Islet precursor cell (in vitro differentiated cells): Measurements from ENCODE around the gene DPYD.
"Not testable (repeated sequence)": the region's sequence is repeated elsewhere in the genome, so short reads cannot be mapped to it uniquely, and the experiment has no call there.

Experiments
- DNase-seq: peaks from one replicate; pipeline ENCODE4 v3.0.0-alpha.2; 2018

DPYD gene

DNA sequence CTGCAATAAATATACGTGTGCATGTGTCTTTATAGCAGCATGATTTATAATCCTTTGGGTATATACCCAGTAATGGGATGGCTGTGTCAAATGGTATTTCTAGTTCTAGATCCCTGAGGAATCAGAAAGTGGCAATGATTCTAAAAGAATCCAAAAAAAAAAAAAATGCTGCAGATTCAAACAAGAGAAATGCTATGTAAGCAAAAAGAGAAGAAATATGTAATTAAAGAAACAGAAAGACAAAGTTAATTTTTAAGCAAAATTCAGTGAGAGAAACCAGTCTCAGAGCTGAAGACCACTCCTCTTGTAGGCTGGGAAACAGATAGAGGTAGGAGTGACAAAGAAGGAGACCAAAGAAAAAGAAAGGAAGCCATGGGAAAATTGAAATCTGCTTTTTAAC is 571.0 kb downstream of the DPYD start:
- not testable (repeated sequence) for DNase-seq

DNA sequence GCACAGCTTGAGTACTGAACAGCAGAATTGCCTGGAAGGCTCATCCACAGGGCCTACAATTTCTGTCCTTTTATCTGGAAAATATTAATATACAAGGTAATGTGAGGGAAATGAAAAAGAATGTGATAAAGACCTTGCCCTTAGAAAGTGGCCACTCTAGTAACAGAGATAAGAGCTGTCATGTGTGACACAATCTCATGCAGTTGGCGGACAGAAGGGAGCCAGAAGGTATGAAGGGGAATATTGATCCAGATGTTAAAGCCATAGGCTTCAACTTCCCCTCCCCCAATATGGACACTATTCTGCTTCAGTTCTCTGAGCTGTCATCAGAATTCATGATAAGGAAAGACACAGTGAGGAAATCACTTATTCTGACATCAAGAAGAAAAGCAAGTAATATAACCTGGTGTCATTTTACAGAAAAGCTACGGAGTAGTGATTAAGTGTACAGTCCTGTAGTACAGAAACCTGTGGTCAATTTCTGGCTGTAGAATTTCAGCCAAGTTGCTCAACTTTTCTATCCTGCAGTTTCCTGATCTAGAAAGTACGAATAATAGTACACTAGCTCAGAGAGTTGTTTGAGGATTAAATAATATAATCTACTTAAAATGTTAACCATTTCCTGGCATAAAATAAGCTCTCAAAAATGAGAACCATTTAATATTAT is 572.1 kb downstream of the DPYD start:
- no peak for DNase-seq

DNA sequence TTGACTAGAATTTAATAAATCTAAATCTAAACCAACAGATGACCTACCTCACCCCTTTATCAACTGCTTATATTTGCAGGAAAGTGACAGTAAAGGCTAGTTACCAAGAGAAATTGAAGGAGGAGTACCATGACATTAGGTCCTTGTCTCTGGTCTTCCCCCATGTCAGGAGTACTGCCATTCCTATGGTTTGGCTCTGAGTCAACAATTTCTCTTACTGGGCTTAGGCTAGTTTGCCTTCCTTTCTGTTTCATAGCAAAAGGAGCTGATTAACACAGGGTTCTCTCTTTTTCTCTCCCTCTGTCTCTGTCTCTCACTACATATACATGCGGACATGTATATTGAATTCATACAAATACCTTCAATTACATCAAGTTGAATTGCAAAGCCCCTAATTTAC is 579.9 kb downstream of the DPYD start:
- no peak for DNase-seq

GRCh38 chr1:97338347-97338746 is 582.5 kb downstream of the DPYD start:
- DNase-seq = no peak

DNA sequence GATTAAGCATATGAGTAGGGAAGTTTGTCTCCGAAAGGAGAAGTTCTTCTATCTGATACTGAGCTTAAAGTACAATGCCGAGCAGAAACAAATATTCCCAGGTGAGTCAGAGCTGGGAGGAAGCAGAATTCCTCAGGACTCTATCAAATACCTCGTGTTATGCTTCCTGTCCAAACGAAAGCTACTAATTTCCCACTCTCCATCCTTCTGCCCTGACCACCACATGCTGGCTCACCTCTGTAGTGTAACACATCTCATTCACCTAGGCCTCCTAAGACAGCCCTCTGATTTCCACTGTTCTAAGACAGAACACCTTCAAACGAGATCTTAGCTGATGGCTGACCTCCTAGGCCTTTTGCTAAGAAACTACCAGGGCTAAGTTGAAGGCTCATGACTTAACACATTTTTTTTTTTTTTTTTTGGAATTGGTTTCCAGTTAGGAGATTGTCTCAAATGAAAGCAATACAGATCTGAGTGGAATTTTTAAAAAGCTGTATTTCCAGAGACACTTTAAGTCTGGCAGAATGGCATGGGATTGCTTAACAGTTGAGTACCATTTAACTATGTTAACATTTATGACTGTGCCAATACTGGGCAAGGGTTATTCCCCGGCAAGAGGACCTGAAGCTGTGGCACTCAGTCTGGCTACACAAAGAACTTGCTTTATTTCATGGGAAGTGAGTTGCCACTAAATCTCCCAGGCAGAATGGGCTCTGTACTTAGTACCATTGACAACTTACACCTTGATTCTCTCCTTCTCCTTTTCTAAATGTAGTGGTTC is 583.4 kb downstream of the DPYD start:
- no peak for DNase-seq

DNA sequence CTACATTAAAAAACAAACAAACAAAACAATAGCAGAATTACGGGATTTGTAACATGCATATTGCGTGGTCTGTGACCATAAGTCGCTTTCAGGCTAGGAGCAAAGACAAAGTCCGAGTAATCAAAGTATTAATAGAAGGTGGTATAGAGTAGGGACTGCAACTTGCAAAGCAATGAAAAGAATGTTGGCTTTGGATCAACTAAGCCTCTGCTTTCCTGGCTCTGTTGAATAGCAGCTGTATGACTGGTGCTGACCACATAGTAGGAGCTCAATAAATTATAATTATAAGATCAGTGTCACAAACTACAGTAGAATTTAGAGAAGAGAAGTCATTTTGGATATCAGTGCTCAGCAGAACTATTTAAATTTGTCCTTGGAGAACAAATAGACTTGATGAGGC is 586.4 kb downstream of the DPYD start:
- no peak for DNase-seq

GRCh38 chr1:97332716-97333115 is 588.1 kb downstream of the DPYD start:
- DNase-seq = no peak

GRCh38 chr1:97331165-97331564 is 589.7 kb downstream of the DPYD start:
- DNase-seq = no peak

DNA sequence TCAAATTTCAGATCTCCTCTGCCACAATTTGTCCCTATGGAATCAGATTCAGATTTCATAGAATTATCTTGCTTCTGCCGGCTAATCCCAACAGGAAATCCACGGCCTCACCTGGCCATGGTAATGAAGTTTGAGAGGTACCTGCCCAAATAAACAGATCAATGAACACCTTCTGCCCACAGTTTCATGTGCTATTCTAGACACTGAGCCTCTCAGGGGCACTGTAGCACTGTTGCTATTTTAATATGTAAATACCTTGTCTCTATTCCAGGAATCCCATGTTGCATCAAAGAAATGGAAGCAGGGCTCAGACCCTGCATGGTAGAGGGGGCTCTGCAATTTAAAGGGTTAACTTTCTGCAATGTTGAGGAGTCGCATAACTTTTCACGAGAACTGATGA is 606.1 kb downstream of the DPYD start:
- DNase-seq = no peak

GRCh38 chr1:97308131-97308530 is 612.7 kb downstream of the DPYD start:
- DNase-seq = no peak

DNA sequence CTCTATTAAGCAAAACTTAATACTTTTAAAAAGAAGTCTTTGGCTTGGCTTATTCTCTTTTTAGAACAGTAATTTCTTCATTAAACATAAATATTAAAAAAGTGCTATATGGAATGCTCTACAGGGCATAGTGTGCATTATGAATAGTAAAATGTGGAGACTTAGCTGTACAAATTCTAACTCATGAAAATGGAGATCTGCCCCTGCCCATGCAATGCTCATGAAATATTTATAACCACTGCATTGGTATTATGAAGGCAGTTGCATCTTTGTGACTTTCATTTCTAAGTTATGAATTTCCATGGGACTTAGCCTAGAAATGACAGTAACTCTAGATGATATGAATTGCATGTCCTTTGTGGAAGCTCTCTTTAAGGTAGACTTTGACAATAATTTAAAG is 613.3 kb downstream of the DPYD start:
- DNase-seq = no peak

GRCh38 chr1:97307151-97307550 is 613.7 kb downstream of the DPYD start:
- no peak for DNase-seq

- DNase-seq = no peak
These were observed 614.3 kb downstream of the DPYD start for GRCh38 chr1:97306504-97306903.

DNA sequence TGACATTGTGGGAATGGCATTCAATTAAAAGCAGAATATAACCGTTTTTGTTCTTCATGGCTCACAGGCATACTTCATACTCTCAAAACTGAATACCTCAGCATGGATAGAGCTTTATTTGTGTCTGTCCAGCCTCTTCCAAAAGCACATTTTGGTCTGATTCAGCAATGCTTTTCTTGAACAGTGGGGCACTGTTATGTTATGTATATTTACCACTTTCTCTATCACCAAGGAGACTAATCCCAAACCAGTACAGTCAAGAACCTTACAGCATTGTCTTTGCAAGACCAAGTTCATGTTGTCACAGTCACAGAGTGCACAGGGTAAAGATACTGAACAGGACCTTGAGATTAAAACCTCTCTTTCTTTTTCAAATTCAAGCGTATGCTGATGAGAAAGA is 616.5 kb downstream of the DPYD start:
- DNase-seq = no peak

- DNase-seq = no peak
These were observed 621.9 kb downstream of the DPYD start for GRCh38 chr1:97298966-97299365.

DNA sequence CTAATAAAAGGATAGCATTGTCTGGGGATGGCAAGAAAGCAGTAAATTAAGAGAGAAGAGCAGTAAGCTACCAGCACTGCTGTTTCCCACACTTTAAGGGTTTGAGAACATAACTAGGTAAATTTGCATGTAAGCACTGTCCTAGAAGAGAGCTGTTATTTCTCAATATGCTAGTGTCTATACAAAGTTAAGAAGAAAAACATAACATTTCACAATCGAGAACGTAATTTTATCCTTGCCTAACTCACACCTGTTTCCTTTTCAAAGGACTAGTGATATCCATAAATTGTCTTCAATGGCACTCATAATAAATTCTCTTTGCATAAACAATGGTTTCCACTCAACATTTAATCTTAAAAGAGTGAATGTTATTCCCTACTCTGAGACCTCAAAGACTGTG is 623.2 kb downstream of the DPYD start:
- no peak for DNase-seq

DNA sequence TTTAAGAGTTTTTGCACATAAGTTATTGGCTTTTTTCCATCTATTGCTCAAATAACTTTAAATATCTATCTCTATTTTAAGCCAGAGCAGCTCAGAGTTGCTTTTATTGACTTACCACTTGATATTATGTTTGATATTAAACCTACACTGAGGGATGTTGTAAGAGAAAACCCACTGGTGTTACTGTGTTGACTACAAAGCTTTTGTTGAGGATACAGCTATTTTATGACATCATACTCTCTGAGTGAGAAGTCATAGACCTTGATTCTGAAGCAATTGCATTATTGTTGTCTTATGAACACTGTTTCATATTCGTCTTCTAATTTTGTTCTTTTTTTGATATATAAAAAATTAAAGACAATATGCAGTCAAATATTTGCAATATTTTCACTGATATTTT is 638.9 kb downstream of the DPYD start:
- DNase-seq = no peak

GRCh38 chr1:97277891-97278654 is 642.8 kb downstream of the DPYD start:
- DNase-seq = no peak

DNA sequence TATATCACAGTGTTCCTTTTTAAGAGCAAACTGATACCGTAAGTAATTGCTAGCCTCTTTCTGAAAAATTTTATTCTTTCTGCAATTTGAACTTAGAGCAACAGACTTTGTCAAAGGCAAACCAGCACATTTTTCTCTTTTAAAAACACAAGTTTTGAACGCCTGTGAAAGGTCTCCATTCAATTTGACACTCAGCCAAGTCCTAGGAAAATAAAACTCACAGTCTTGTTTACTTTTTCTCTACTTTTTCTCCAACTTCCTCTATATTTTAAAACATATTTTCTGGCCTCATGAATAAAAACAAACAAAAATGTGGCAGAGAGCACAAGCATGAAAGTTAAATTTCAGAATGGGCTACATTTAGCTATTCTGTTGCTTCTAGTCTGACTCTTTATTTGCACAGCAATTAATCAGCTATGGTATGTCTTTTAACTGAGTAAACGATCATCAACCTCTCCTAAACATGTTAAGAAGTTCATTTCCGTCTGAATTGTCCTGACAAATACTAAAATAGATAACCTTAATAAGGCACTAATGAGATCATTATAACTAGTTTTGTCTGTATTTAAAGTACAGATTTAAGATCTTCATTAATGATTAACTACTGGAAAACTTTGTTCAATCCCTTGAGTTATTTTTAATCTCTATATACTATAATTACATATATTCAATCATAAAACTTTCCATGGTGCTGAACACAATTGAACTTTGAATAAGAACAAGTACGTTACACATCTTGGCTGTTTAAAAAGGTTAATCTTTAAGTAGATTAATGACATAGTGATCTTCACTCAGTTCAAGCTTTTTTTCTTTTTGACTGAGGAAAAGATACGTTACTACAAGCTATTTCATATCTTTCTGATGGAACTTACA is 648.7 kb downstream of the DPYD start:
- DNase-seq = no peak

DNA sequence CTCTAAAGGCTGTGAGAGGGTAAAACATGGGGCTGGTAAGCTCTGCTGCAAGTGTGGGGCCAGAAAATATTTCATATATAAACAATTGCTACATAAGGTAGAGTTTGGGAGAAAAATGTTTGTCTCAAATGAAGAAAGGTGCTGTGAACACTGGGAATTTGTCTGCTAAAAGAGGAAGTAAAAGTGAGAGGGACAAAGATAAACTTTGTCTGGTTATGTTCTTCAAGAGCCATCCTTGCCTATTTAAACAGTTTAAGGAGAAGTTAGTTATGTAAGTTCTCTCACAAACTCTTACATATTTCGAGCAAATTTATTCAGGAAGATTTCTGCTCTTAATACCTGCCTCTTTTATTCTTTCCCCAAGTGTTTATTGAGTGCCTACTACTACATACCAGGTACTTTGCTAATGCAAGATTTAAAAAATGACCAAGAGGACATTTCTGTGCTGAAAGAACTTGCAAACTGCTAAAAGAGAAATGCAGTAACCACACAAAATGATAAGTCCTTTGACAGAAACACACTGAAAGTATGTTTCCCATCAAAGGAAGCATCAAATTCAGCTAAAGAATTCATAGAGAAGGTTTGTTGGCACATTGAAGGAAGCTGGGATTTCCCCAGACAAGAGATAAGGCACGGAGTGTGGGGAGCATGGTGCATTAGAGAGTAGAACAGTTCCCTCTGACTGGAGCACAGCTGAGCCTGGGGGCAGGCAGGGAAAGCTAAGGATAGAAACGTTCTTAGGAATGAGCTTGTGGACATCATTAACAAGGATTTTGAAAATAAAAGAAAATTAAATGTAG is 650.1 kb downstream of the DPYD start:
- peak; percentile 52 for DNase-seq

GRCh38 chr1:97265630-97266029 is 655.2 kb downstream of the DPYD start:
- no peak for DNase-seq

GRCh38 chr1:97262842-97263241 is 658.0 kb downstream of the DPYD start:
- no peak for DNase-seq
